NCI-H1694 (cell line): ENCODE data around the gene SLC22A15.

Experiments
- DNase-seq: peaks from one replicate; lab custom pipeline; 2025; lab: John Stamatoyannopoulos, UW

The SLC22A15 gene

DNA sequence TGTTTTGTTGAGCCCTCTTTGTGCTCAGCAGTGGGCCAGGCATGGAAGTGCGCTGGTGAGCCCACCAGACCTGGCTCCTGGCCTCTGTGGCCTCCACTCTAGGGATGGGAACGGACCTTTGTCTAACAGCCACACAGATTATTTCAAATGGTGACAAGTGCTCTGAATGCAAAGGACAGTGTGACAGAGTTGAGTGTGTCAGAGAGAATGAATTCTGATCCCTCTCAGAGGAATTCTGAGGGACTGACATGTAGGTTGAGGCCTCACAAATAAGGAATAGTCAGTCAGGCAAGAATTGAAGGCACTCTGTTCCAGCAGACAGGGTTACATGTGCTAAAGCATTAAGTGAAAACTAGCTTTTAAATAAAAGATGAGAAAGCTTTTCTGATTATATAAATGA is 123.6 kb downstream of the SLC22A15 start:
- DNase-seq: no peak

- DNase-seq: no peak
Observed at GRCh38 chr1:116104667-116105066, 128.4 kb downstream of the SLC22A15 start.

- no peak for DNase-seq
Observed at GRCh38 chr1:116105996-116106395, 129.7 kb downstream of the SLC22A15 start.

DNA sequence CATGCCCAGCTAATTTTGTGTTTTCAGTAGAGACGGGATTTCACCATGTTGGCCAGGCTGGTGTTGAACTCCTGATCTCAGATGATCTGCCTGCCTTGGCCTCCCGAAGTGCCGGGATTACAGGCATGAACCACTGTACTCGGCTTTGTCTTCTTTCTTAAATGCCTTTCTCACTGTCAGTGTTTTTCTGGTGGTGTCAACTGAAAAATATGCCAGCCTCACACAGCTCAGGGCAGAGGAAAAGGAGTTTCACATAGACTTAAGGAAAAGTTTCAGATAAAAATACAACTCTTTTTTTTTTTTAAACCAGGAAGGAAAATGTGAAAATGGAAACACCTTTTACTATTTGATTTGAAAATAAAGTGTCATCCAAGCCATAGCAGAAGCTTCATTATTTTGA is 130.3 kb downstream of the SLC22A15 start:
- DNase-seq: no peak

GRCh38 chr1:116107371-116107770 is 131.1 kb downstream of the SLC22A15 start:
- DNase-seq: no peak

GRCh38 chr1:116110567-116111523 is 134.5 kb downstream of the SLC22A15 start, which contains the start of gene MAB21L3:
Gene MAB21L3, plus strand, starts transcription at chr1:116111399. Its CDS starts 1,217 bp downstream, at chr1:116112616.
- no peak for DNase-seq

- DNase-seq: no peak
Observed at GRCh38 chr1:116111524-116112021, 135.3 kb downstream of the SLC22A15 start.

- DNase-seq: no peak
Observed at GRCh38 chr1:116112388-116113140, 136.3 kb downstream of the SLC22A15 start.

GRCh38 chr1:116113615-116114014 is 137.3 kb downstream of the SLC22A15 start:
- DNase-seq: no peak

DNA sequence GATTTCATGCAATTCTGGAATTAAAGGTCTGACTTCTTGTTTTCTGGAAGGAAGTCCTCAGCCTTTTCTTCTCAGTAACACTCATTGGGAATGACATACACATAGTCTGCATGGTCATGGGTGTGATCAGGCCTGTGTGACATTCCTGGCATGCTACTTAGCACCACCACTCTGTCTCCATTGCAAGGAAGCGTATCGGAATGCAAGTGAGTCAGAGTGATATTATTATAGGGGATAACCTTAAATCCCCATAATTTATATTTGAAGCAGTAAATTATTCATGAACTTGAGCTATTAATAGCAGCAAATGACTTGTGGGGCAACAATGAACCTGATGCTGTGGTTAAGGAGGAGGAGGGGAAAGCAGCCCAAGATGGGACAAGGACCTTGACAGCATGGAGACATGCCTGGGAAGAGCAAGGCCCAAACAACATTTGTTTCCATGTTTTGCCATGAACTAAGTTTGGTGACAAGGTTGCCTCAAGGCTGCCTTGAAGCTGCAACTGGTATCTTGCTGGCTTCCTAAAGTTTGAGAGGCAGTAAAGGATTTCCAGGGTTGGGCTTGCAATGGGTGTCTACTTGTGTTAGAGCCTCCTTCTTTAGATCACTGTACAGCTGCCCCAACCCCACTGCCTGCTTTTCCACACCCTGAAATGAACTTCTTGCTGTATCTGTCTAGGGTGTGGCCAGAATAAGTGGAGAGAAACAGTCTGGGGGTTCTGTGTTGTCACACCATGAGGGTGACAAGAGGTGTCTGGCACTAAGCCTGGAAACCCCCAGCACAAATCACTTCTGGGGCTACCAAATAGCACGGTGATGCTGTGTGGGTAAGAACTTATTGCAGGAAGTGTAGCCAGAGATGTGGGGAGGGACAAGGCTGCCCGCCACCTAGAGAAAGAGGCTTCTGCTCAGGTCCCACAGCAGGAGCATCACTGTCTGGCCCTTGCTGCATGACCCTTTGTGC is 139.4 kb downstream of the SLC22A15 start:
- DNase-seq: no peak

GRCh38 chr1:116118471-116118870 is 142.2 kb downstream of the SLC22A15 start:
- no peak for DNase-seq
